Body of pancreas (tissue), 4 donors: ENCODE measurements around the gene MAGED1. TPM values are rescaled to one million over a fixed set of nuclear protein-coding genes. Genes with fewer than 3 reads are reported as not detected.

Source experiments
- ATAC-seq: fragments of 150-250 bp; one replicate; pipeline ENCODE4 v1.9.1; 2016
- DNase-seq, 4 donors: peaks; one replicate each; pipeline ENCODE4 v3.0.0-alpha.2; 2019
- H3K27ac ChIP-seq, 4 donors: fragments of 200-600 bp; sonication (generic); 1 replicate in 3 of 4; 2 replicates in 1 of 4; pipeline versions ENCODE4 v1.5.1 to v1.6.1; 2016 to 2019; ENCODE audit warnings: mild to moderate bottlenecking in 1 of 4, mixed read lengths in 1 of 4, moderate library complexity in 1 of 4
- H3K27me3 ChIP-seq, 2 donors: fragments of 200-600 bp; sonication (generic); one replicate each; pipeline ENCODE4 v1.6.0; 2016; ENCODE audit warnings: mild to moderate bottlenecking in 1 of 2
- H3K36me3 ChIP-seq, 2 donors: fragments of 200-600 bp; sonication (generic); replicated peaks in 1 of 2; 2 replicates each; pipeline ENCODE4 v1.5.1; 2016; ENCODE audit warnings: low read depth in 2 of 2; ENCODE audit not compliant: insufficient read depth in 1 of 2
- H3K4me1 ChIP-seq: fragments of 200-600 bp; sonication (generic); one replicate; pipeline ENCODE4 v1.6.0; 2016
- H3K4me3 ChIP-seq, 2 donors: fragments of 200-600 bp; sonication (generic); 1 replicate in 1 of 2; 2 replicates in 1 of 2; pipeline ENCODE4 v1.5.1; 2016 to 2019
- H3K9me3 ChIP-seq, 3 donors: fragments of 200-600 bp; sonication (generic); 1 replicate in 2 of 3; 2 replicates in 1 of 3; pipeline ENCODE4 v1.5.1; 2016
- CTCF ChIP-seq, 7 experiments: fragments of 450-650 bp in 4 of 7; fragments of 200-600 bp in 3 of 7; sonication (generic) in 3 of 7; IDR thresholded peaks; one replicate each; pipeline ENCODE4 v1.5.1; 2016 to 2019; ENCODE audit warnings: antibody characterized with exemption in 7 of 7
- POLR2A ChIP-seq, 3 donors: fragments of 450-650 bp; IDR thresholded peaks; one replicate each; pipeline ENCODE4 v1.6.1; 2016; ENCODE audit warnings: antibody characterized with exemption in 3 of 3, mild to moderate bottlenecking in 2 of 3
- WGBS, 2 donors: methylation state at CpG; one replicate each; pipeline ENCODE4 v1.1.5; 2017; 5-methylcytosine and 5-hydroxymethylcytosine counted together
- intact Hi-C: fragments of 100-400 bp; cut with DNase I; formaldehyde crosslinking; loops from one replicate; pipeline ENCODE4 v1.15.1; 2023
- small RNA-seq: library from RNA; depleted of rRNA; stranded (forward); fragments of <200 nt; gene quantifications from one replicate; pipeline ENCODE3, GENCODE V24; 2016
- total RNA-seq, 2 donors: library from RNA; depleted of rRNA; stranded (reverse); fragments of >200 nt; gene quantifications; one replicate each; pipeline ENCODE4 v1.1.0, GENCODE V29; 2016

The MAGED1 gene
- total RNA-seq, 2 donors from 2014 or later = 45.7 to 53.1 TPM

- H3K9me3 ChIP-seq = no peaks in the 10 kb centered on the region
- ATAC-seq (no peak), DNase-seq (peak in 1 of 4 donors; percentile 1)
- no peaks in the 10 kb centered on the region for H3K4me1 ChIP-seq
- WGBS, 2 donors = 52 to 58% methylated on average over 3 of the region's 3 CpGs
- TF ChIP-seq POLR2A (IDR thresholded peaks at IDR 0.05) = no peak
- TF ChIP-seq CTCF (IDR thresholded peaks at IDR 0.05) = no peak
- H3K36me3 ChIP-seq = no peaks in the 10 kb centered on the region
- H3K4me3 ChIP-seq = no peak overlapping the region
- no peaks in the 10 kb centered on the region for H3K27me3 ChIP-seq
- intact Hi-C loops = no loop called here
- no peak overlapping the region for H3K27ac ChIP-seq
Measured at GRCh38 chrX:51931566-51932150, 38.2 kb downstream of the MAGED1 start.

Small RNAs within 50 kb of the gene (small RNA-seq; reads per million reads assigned to genes)
- gene AL929410.2 = not detected
- gene RNU6-504P = not detected

Other genes with a start within 250 kb of the MAGED1 start
- gene CENPVL2, start 210.8 kb upstream of the MAGED1 start, total RNA-seq = not detected
- not detected for gene CENPVL1, start 183.1 kb upstream of the MAGED1 start, total RNA-seq
- gene GSPT2, start 150.2 kb upstream of the MAGED1 start, total RNA-seq = 1 to 10 TPM in 1 of 2 donors, under 1 TPM in 1; 0.66 to 3.1 TPM
- gene MAGED4B, start 175.6 kb downstream of the MAGED1 start, total RNA-seq = 10 to 100 TPM in 1 of 2 donors, 1 to 10 TPM in 1; 7.3 to 17.8 TPM